A549 (cell line): Measurements from ENCODE around the gene ZP4.

Experiments
- CTCF ChIP-seq: fragments of >200 bp; sonication (Bioruptor Twin); formaldehyde crosslinking; IDR thresholded peaks from 3 replicates; pipeline ENCODE4 v1.5.1; 2016
- REST ChIP-seq: fragments of 200-600 bp; sonication (generic); IDR thresholded peaks from 2 replicates; pipeline ENCODE4 v1.6.1; 2016; ENCODE audit warnings: antibody characterized with exemption, mild to moderate bottlenecking, moderate library complexity
- SMC3 ChIP-seq: fragments of >200 bp; sonication (Bioruptor Twin); formaldehyde crosslinking; IDR thresholded peaks from 3 replicates; pipeline ENCODE4 v1.6.1; 2018; ENCODE audit warnings: inconsistent platforms

GRCh38 chr1:237932816-237933215 is 42.1 kb upstream of the ZP4 start:
- TF ChIP-seq CTCF = no peak
- TF ChIP-seq SMC3 = no peak
- no peak for TF ChIP-seq REST
